HG03066 (cell line): ENCODE measurements around the gene STXBP1.

Experiments used
- ATAC-seq: cut with Tn5 transposase; IDR thresholded peaks from one replicate; pipeline ENCODE4 v1.9.1; 2021; ENCODE audit warnings: low read depth; ENCODE audit not compliant: unreplicated experiment

Gene STXBP1

GRCh38 chr9:127686461-127687393 lies 74.7 kb downstream of the STXBP1 start:
- no peak for ATAC-seq

GRCh38 chr9:127689329-127690000 lies 77.4 kb downstream of the STXBP1 start:
- no peak for ATAC-seq

- ATAC-seq: no peak
These were observed 78.7 kb downstream of the STXBP1 start for GRCh38 chr9:127690735-127691134.

GRCh38 chr9:127692071-127692470 lies 80.0 kb downstream of the STXBP1 start:
- no peak for ATAC-seq

- no peak for ATAC-seq
These were observed 81.1 kb downstream of the STXBP1 start for GRCh38 chr9:127693143-127693542.

- ATAC-seq: no peak
These were observed 81.6 kb downstream of the STXBP1 start for GRCh38 chr9:127693697-127694096.

GRCh38 chr9:127694890-127695720 lies 83.0 kb downstream of the STXBP1 start:
- ATAC-seq: no peak

- no peak for ATAC-seq
These were observed 85.5 kb downstream of the STXBP1 start for GRCh38 chr9:127697575-127697974.

- no peak for ATAC-seq
These were observed 86.3 kb downstream of the STXBP1 start for GRCh38 chr9:127698386-127698785.

- ATAC-seq: no peak
These were observed 87.1 kb downstream of the STXBP1 start for GRCh38 chr9:127698985-127699670.

GRCh38 chr9:127700140-127700539 lies 88.1 kb downstream of the STXBP1 start:
- ATAC-seq: no peak

- ATAC-seq: no peak
These were observed 88.6 kb downstream of the STXBP1 start for GRCh38 chr9:127700594-127701255.

GRCh38 chr9:127703289-127703946 lies 91.3 kb downstream of the STXBP1 start:
- ATAC-seq: no peak

GRCh38 chr9:127705577-127706379 lies 93.7 kb downstream of the STXBP1 start:
- ATAC-seq: no peak

GRCh38 chr9:127706836-127707241 lies 94.8 kb downstream of the STXBP1 start, which contains the start of gene CFAP157:
TSS of gene CFAP157 (plus strand) at chr9:127706988. CDS start at chr9:127707032, 44 bp downstream.
- no peak for ATAC-seq

- ATAC-seq: no peak
These were observed 95.7 kb downstream of the STXBP1 start for GRCh38 chr9:127707766-127708165.

GRCh38 chr9:127708952-127709587 lies 97.0 kb downstream of the STXBP1 start:
- no peak for ATAC-seq
